Measurements from ENCODE around the gene ZKSCAN1.
A peak's percentile ranks its signal among the peaks of the same experiment; 100 is the strongest.
"Not testable (repeated sequence)": the region's sequence is repeated elsewhere in the genome, so short reads cannot be mapped to it uniquely, and the experiment has no call there.

The ZKSCAN1 gene

DNA sequence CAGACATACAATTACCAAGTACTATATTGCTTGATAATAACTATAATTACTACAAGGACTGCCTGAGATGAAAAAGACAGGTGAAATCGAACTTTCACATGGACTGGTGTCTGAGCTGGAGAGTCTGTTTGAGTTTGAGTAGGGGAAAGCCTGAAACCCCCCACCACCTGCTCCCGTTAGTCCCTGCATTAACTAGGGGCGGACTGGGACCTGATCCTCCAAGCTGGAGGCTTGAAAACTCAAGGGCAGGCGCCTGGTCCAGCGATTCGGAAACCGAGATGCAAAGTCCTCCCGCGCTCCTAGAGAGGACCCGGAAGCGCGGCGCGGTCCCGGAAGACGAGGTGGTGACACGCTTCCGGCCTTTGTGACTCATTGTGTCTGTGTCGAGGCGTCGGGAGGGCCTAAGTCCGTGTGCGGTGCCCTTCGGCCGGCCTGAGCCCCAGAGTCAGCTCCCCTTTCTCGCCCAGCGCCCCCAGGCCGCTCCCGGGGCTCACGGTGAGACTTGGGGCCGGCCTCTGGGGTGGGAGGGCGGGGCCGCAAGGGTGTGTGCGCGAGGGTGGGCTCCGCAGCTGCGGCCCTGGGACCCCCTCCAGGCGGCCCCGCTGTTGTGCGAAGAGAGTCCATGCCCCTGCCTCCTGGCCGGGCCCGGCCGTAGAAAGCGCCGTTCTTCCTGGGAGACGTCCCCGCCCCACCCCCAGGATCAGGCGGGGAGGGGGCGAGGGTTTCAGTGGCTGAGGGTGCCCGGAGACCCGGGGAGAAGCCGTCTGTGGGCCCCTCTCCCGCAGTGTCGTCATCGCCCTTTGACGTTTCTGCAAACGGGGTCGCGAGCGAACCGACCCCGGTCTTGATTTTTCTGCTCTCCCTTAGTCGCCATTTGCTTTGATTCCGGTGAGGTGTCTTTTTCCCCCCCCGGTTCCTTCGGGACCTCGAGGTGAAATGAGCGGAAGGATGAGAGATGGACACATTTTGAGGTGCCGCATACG is at the start of gene ZKSCAN1:
Gene ZKSCAN1, plus strand, starts transcription at position 365 of the 983 bp plus-strand sequence. CDS start 7,911 bp downstream, outside the sequence.
- Histone ChIP-seq H3K4me3 (ENCODE audit: low read length) (peak within 1 kb of the TSS; percentile 96), H3K9me3 (ENCODE audit: control insufficient read depth, low read length) (no peaks in the 10 kb centered on the region), H3K4me1 (ENCODE audit: control insufficient read depth, insufficient read depth, low read length) (peaks cover 27% of the 10 kb centered on the region), H3K36me3 (ENCODE audit: control insufficient read depth, insufficient read depth, low read length, severe bottlenecking) (peaks cover 16% of the 10 kb centered on the region), H3K9ac (ENCODE audit: low read length) (peak within 1 kb of the TSS; percentile 98), H3K27me3 (replicated peaks; ENCODE audit: control insufficient read depth, insufficient read depth, low read length) (peaks cover 3% of the 10 kb centered on the region)
- DNase-seq (ENCODE audit: low read depth): peak; percentile 97

DNA sequence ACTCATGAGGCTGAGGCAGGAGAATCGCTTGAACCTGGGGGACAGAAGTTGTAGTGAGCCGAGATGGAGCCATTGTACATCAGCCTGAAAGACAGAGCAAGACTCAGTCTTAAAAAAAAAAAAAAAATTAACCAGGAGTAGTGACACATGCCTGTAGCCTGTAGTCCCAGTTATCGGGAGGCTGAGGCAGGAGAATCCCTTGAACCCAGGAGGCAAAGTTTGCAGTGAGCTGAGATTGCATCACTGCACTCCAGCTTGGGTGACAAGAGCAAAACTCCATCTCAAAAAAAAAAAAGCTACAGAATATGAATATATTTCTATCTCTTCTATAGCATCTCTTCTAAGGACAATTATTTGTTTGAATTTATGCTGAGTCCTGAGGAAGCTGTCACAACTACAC is 46.1 kb upstream of the ZKSCAN1 start:
- Histone ChIP-seq H3K9me3 (ENCODE audit: control insufficient read depth, low read length) (peaks cover 3% of the 10 kb centered on the region), H3K4me3 (ENCODE audit: low read length) (no peak overlapping the region), H3K4me1 (ENCODE audit: control insufficient read depth, insufficient read depth, low read length) (no peaks in the 10 kb centered on the region), H3K9ac (ENCODE audit: low read length) (no peak overlapping the region), H3K36me3 (ENCODE audit: control insufficient read depth, insufficient read depth, low read length, severe bottlenecking) (peaks cover 2% of the 10 kb centered on the region), H3K27me3 (replicated peaks; ENCODE audit: control insufficient read depth, insufficient read depth, low read length) (peaks cover 54% of the 10 kb centered on the region)
- no peak for DNase-seq (ENCODE audit: low read depth)

DNA sequence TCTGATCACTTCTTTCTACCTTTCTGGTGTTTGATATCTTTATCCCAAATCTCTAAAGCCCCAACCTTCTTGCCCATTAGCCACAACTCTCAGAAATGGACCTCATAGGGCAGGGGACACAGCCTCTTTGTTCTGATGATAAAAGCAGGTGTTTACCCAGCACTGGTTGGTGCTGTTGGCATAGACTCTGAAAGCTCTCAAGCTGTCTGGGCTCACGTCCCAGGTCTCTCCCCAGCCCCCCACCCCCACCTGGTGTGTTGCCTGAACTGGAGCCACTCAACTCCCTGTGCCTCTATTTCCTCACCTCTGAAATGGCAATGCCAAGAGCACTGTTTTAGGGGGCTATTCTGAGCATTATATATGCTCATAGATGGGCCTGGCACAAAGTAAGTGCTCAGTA is 45.6 kb upstream of the ZKSCAN1 start:
- not testable (repeated sequence) for DNase-seq (ENCODE audit: low read depth)
- H3K27me3 ChIP-seq (replicated peaks; ENCODE audit: control insufficient read depth, insufficient read depth, low read length): peaks cover 50% of the 10 kb centered on the region

DNA sequence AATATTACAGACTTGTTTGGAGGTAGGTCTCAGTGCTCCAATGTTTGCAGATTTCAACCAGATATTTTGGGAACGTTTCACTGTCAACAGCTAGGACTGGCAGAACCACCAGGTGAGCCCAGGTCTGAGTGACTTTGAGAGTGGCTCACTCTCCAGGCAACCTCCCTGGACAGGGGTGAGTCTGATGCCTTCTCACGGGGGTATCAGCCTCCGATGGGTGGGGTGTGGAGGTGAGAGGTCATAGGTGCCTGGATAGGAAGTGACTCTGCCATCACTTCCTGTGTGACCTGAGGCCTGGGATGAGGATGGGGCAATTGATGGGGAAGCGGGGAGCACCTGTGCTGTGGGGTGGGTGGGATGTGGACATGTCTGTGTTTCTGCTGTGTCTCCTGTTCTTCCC is 44.2 kb upstream of the ZKSCAN1 start:
- Histone ChIP-seq H3K9ac (ENCODE audit: low read length) (no peak overlapping the region), H3K27me3 (replicated peaks; ENCODE audit: control insufficient read depth, insufficient read depth, low read length) (peaks cover 48% of the 10 kb centered on the region), H3K4me1 (ENCODE audit: control insufficient read depth, insufficient read depth, low read length) (peaks cover 5% of the 10 kb centered on the region), H3K9me3 (ENCODE audit: control insufficient read depth, low read length) (peaks cover 3% of the 10 kb centered on the region), H3K36me3 (ENCODE audit: control insufficient read depth, insufficient read depth, low read length, severe bottlenecking) (peaks cover 2% of the 10 kb centered on the region), H3K4me3 (ENCODE audit: low read length) (no peak overlapping the region)
- no peak for DNase-seq (ENCODE audit: low read depth)

More for the DNA sequence above, 45.6 kb upstream of the ZKSCAN1 start:
- not testable (repeated sequence) for H3K36me3 ChIP-seq (ENCODE audit: control insufficient read depth, insufficient read depth, low read length, severe bottlenecking); H3K9ac ChIP-seq (ENCODE audit: low read length); H3K4me1 ChIP-seq (ENCODE audit: control insufficient read depth, insufficient read depth, low read length); H3K9me3 ChIP-seq (ENCODE audit: control insufficient read depth, low read length); H3K4me3 ChIP-seq (ENCODE audit: low read length)

DNA sequence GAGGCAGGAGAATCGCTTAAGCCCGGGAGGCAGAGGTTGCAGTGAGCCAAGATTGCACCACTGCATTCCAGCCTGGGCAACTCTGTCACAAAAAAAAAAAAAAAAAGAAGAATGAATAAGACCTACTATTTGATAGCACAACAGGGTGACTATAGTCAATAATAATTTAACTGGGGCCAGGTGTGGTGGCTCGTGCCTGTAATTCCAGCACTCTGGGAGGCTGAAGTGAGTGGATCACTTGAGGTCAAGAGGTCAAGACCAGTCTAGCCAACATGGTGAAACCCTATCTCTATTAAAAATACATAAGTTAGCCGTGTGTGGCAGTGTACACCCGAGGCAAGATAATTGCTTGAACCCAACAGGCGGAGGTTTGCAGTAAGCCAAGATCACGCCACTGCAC is 41.6 kb upstream of the ZKSCAN1 start:
- H3K9ac ChIP-seq (ENCODE audit: low read length); H3K36me3 ChIP-seq (ENCODE audit: control insufficient read depth, insufficient read depth, low read length, severe bottlenecking); H3K4me1 ChIP-seq (ENCODE audit: control insufficient read depth, insufficient read depth, low read length); H3K4me3 ChIP-seq (ENCODE audit: low read length); DNase-seq (ENCODE audit: low read depth); H3K9me3 ChIP-seq (ENCODE audit: control insufficient read depth, low read length): not testable (repeated sequence)
- H3K27me3 ChIP-seq (replicated peaks; ENCODE audit: control insufficient read depth, insufficient read depth, low read length): peaks cover 46% of the 10 kb centered on the region

DNA sequence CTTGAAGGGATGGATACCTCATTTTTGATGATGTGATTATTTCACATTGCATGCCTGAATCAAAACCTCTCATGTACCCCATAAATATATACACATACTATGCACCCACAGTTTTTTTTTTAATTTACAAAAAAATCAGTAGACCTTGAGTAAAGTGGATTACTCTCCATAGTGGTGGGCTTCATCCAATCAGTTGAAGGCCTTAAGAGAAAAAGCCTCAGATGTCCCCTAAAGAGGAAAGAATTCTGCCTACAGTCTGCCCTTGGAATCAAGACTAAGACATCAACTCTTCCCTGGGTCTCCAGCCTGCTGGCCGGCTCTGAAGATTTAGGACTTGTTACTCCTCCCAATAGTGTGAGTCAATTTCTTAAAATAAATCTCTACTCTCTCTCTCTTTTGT is 40.7 kb upstream of the ZKSCAN1 start:
- Histone ChIP-seq H3K9me3 (ENCODE audit: control insufficient read depth, low read length) (peaks cover 3% of the 10 kb centered on the region), H3K9ac (ENCODE audit: low read length) (no peak overlapping the region), H3K27me3 (replicated peaks; ENCODE audit: control insufficient read depth, insufficient read depth, low read length) (peaks cover 46% of the 10 kb centered on the region), H3K36me3 (ENCODE audit: control insufficient read depth, insufficient read depth, low read length, severe bottlenecking) (peaks cover 2% of the 10 kb centered on the region), H3K4me3 (ENCODE audit: low read length) (peak overlapping the region; percentile 63), H3K4me1 (ENCODE audit: control insufficient read depth, insufficient read depth, low read length) (peaks cover 6% of the 10 kb centered on the region)
- no peak for DNase-seq (ENCODE audit: low read depth)

DNA sequence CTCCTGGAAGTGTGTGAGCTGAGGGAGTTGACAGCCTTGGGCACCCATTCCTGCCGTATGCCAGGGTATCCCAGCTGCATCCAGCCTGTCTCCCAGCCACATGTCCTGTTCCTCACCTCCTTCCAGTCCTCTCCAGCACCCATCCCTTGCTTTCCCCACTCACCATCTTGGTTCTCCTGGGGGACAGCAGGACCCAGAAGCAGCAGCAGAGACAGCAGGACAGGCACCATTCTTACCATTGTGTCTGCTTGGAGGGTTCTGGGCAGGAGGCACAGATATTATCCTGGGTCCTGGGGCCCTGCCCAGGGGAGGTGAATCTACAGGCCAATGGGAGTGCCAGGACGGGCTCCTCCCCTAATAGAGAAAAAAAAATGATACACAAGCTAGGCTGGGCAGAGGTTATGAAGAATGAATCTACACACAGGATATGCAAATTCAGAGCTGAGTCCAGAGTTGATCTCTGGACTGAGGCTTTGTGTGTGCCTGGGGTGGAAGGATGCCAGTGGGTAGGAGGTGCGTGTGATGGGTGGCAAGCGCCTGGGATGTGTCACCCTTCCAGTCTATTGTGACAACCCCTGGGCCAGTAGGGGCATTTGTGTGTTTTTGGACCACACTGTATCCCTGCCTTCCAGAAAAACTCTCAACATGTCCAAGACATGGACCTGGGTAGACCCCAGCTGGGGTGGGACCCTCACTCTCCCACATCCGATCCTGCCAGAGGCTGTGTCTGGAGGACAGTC is 39.4 kb upstream of the ZKSCAN1 start, which contains the start of gene AZGP1:
Gene AZGP1, minus strand, starts transcription at position 250 of the 740 bp plus-strand sequence. Its CDS starts 11 bp downstream, at position 239.
- no peak within 1 kb of the TSS for H3K9ac ChIP-seq (ENCODE audit: low read length)
- peaks cover 37% of the 10 kb centered on the region for H3K27me3 ChIP-seq (replicated peaks; ENCODE audit: control insufficient read depth, insufficient read depth, low read length)
- peaks cover 3% of the 10 kb centered on the region for H3K9me3 ChIP-seq (ENCODE audit: control insufficient read depth, low read length)
- H3K36me3 ChIP-seq (ENCODE audit: control insufficient read depth, insufficient read depth, low read length, severe bottlenecking): peaks cover 2% of the 10 kb centered on the region
- peak within 1 kb of the TSS; percentile 63 for H3K4me3 ChIP-seq (ENCODE audit: low read length)
- DNase-seq (ENCODE audit: low read depth): no peak
- H3K4me1 ChIP-seq (ENCODE audit: control insufficient read depth, insufficient read depth, low read length): peaks cover 6% of the 10 kb centered on the region

DNA sequence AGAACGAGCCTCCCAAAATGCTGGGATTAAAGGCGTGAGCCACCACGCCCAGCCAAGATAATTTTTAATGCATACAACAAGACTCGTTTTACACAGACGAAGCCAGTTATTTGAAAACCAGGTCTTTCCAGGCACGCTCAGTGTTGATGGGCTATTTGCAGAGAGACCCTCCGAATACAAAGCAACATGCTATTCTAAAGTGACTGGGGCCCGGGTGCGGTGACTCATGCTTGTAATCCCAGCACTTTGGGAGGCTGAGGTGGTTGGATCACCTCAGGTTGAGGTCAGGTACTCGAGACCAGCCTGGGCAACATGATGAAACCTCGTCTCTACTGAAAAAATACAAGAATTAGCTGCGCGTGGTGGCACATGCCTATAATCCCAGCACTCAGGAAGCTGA is 38.8 kb upstream of the ZKSCAN1 start:
- no peak for DNase-seq (ENCODE audit: low read depth)
- H3K4me1 ChIP-seq (ENCODE audit: control insufficient read depth, insufficient read depth, low read length): peaks cover 6% of the 10 kb centered on the region
- peaks cover 3% of the 10 kb centered on the region for H3K9me3 ChIP-seq (ENCODE audit: control insufficient read depth, low read length)
- H3K27me3 ChIP-seq (replicated peaks; ENCODE audit: control insufficient read depth, insufficient read depth, low read length): peaks cover 40% of the 10 kb centered on the region
- peaks cover 2% of the 10 kb centered on the region for H3K36me3 ChIP-seq (ENCODE audit: control insufficient read depth, insufficient read depth, low read length, severe bottlenecking)
- no peak overlapping the region for H3K9ac ChIP-seq (ENCODE audit: low read length)
- no peak overlapping the region for H3K4me3 ChIP-seq (ENCODE audit: low read length)

DNA sequence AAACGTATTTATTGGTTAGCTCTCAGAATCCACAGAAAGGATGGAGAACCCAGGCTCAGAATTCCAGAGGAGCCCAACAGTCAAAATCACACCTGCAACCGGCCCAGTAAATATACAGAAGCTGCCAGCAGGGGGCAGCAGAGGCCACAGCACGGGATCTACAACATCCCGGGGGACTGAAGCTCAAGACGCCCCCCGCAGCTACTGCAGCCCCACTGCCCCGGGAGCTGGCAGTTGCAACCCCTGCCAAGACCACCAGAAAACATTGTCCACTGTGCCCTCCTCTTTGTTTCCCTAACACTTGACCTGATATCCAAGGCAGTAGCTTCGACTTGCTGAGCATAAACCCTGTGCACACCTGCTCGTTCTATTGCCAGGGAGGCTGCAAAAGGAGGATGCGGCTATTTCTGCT is 35.6 kb upstream of the ZKSCAN1 start:
- H3K4me3 ChIP-seq (ENCODE audit: low read length); H3K9ac ChIP-seq (ENCODE audit: low read length); H3K9me3 ChIP-seq (ENCODE audit: control insufficient read depth, low read length); H3K36me3 ChIP-seq (ENCODE audit: control insufficient read depth, insufficient read depth, low read length, severe bottlenecking); H3K4me1 ChIP-seq (ENCODE audit: control insufficient read depth, insufficient read depth, low read length): not testable (repeated sequence)
- peak; percentile 49 for DNase-seq (ENCODE audit: low read depth)
- peaks cover 36% of the 10 kb centered on the region for H3K27me3 ChIP-seq (replicated peaks; ENCODE audit: control insufficient read depth, insufficient read depth, low read length)

DNA sequence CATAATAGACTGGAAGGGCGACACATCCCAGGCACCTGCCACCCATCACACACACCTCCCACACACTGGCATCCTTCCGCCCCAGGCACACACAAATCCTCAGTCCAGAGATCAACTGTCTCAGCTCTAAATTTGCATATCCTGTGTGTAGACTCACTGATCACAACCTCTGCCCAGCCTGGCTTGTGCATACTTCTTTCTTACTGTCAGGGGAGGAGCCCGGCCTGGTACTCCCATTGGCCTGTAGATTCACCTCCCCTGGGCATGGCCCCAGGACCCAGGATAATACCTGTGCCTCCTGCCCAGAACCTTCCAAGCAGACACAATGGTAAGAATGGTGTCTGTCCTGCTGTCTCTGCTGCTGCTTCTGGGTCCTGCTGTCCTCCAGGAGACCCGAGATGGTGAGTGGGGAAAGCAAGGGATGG is 34.9 kb upstream of the ZKSCAN1 start:
- H3K27me3 ChIP-seq (replicated peaks; ENCODE audit: control insufficient read depth, insufficient read depth, low read length): peaks cover 38% of the 10 kb centered on the region
- not testable (repeated sequence) for H3K4me3 ChIP-seq (ENCODE audit: low read length); DNase-seq (ENCODE audit: low read depth); H3K9me3 ChIP-seq (ENCODE audit: control insufficient read depth, low read length); H3K36me3 ChIP-seq (ENCODE audit: control insufficient read depth, insufficient read depth, low read length, severe bottlenecking); H3K9ac ChIP-seq (ENCODE audit: low read length); H3K4me1 ChIP-seq (ENCODE audit: control insufficient read depth, insufficient read depth, low read length)

DNA sequence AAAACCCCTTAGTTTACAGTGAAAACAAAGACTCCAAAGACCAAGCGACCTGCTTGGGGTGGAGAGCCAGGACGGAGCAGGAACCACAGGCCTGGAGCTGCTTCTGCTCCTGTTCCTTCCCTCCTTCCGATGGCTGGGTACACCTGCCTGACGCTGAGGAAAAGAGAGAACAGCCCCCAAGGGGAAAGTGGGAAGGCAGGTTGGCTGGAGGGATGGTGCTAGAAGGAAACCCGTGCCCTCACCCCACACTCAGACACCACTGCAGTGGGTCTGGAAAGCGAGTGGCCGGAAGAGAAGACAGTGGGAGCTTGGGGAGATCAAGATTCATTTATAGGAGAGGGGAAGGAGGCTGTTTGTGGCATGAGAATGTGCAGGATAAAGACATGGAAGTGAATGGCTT is 34.3 kb upstream of the ZKSCAN1 start:
- not testable (repeated sequence) for DNase-seq (ENCODE audit: low read depth); H3K9ac ChIP-seq (ENCODE audit: low read length); H3K36me3 ChIP-seq (ENCODE audit: control insufficient read depth, insufficient read depth, low read length, severe bottlenecking); H3K9me3 ChIP-seq (ENCODE audit: control insufficient read depth, low read length); H3K4me3 ChIP-seq (ENCODE audit: low read length); H3K4me1 ChIP-seq (ENCODE audit: control insufficient read depth, insufficient read depth, low read length)
- peaks cover 36% of the 10 kb centered on the region for H3K27me3 ChIP-seq (replicated peaks; ENCODE audit: control insufficient read depth, insufficient read depth, low read length)
